Gastroesophageal sphincter (tissue), 4 donors: ENCODE measurements around the gene TNFRSF1A. TPM values are rescaled to one million over a fixed set of nuclear protein-coding genes. Genes with fewer than 3 reads are reported as not detected.

Experiments
- ATAC-seq: fragments of 150-250 bp; one replicate; pipeline ENCODE4 v1.9.1; 2016; ENCODE audit warnings: mild to moderate bottlenecking, moderate library complexity
- H3K27ac ChIP-seq, 4 donors: fragments of 200-600 bp; sonication (generic) in 3 of 4; 1 replicate in 3 of 4; 2 replicates in 1 of 4; pipeline ENCODE4 v1.5.1; 2016 to 2019
- H3K27me3 ChIP-seq: fragments of 200-600 bp; sonication (generic); one replicate; pipeline ENCODE4 v1.5.1; 2019
- H3K36me3 ChIP-seq, 2 donors: fragments of 200-600 bp; sonication (generic); one replicate each; pipeline ENCODE4 v1.5.1; 2019; ENCODE audit warnings: control low read depth in 1 of 2
- H3K4me1 ChIP-seq, 3 donors: fragments of 200-600 bp; sonication (generic); 1 replicate in 2 of 3; 2 replicates in 1 of 3; pipeline ENCODE4 v1.5.1; 2016 to 2019; ENCODE audit warnings: control low read depth in 2 of 3
- H3K4me3 ChIP-seq, 2 donors: fragments of 200-600 bp; sonication (generic); one replicate each; pipeline ENCODE4 v1.5.1; 2019; ENCODE audit warnings: mild to moderate bottlenecking in 1 of 2, moderate library complexity in 1 of 2
- H3K9me3 ChIP-seq, 3 donors: fragments of 200-600 bp; sonication (generic); one replicate each; pipeline ENCODE4 v1.5.1; 2017 to 2019; ENCODE audit warnings: control low read depth in 2 of 3
- EP300 ChIP-seq: sonication (generic); formaldehyde crosslinking; IDR thresholded peaks from one replicate; pipeline ENCODE4 v1.6.1; 2017; ENCODE audit warnings: antibody characterized with exemption, mild to moderate bottlenecking
- POLR2A ChIP-seq, 2 donors: fragments of 450-650 bp; IDR thresholded peaks; one replicate each; pipeline ENCODE4 v1.6.1; 2017; ENCODE audit warnings: antibody characterized with exemption in 2 of 2, mild to moderate bottlenecking in 2 of 2, moderate library complexity in 1 of 2
- POLR2AphosphoS5 ChIP-seq: sonication (generic); formaldehyde crosslinking; IDR thresholded peaks from one replicate; pipeline ENCODE4 v1.6.1; 2017; ENCODE audit warnings: antibody characterized with exemption
- WGBS, 2 donors: methylation state at CpG; one replicate each; pipeline ENCODE4 v1.1.5; 2018; ENCODE audit warnings: low coverage in 1 of 2; 5-methylcytosine and 5-hydroxymethylcytosine counted together
- total RNA-seq, 4 donors: library from RNA; depleted of rRNA; stranded (reverse); fragments of >200 nt; gene quantifications; one replicate each; pipeline ENCODE4 v1.1.0, GENCODE V29; 2016
- TF ChIP-seq, protein P1 (sequence below), 4 experiments: fragments of 200-600 bp in 2 of 4; fragments of 450-650 bp in 2 of 4; sonication (generic) in 1 of 4; IDR thresholded peaks; one replicate each; pipeline ENCODE4 v1.5.1; 2017 to 2019; ENCODE audit warnings: antibody characterized with exemption in 4 of 4, mild to moderate bottlenecking in 2 of 4, moderate library complexity in 2 of 4

Gene TNFRSF1A
- total RNA-seq, 4 donors from 2014 or later: 150 to 356 (median 227) TPM

DNA sequence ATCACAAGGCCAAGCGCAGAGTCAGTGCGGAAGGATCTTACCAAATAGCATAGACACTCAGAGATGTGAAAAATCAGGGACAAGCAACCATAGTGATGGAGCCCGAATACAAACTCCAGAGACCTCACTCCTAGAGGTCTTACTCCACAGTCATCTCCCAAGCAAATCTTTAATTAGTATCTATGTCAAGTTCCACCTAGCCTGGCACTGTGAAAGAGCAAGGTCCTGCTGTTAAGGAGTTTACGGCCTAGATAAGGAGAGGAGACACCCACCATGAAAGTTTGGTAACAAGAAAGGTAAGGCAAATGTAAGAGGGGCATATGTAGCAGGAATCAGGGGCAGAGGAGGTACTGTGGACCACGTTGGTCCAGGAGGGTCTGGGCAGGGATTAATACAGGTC is 38.8 kb downstream of the TNFRSF1A start:
- no peaks in the 10 kb centered on the region for H3K4me1 ChIP-seq
- ATAC-seq: no peak
- WGBS, 2 donors: 69 to 81% methylated on average over 2 to 5 of the region's 5 CpGs

DNA sequence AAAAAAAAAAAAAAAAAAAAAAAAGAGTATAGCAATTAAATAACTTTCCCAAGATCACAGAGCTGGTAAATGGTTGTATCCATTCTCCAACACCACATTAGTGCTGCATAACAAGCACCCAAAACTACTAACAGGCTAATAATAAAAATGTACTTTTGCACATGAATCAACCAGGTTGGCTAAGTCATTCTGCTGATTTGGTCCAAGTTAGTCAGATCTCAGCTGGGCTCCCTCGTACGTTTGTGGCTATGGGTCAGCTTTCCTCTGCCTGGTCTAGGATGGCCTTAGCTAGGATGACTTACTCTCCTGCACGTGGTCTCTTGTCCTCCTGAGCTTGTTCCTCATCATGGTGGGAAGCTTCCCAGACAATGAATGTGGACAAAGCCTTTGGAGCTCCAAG is 39.3 kb downstream of the TNFRSF1A start:
- no peak for ATAC-seq
- Histone ChIP-seq H3K9me3 (no peaks in the 10 kb centered on the region), H3K4me3 (no peak overlapping the region), H3K4me1 (no peaks in the 10 kb centered on the region), H3K27ac (no peak overlapping the region), H3K27me3 (no peaks in the 10 kb centered on the region), H3K36me3 (no peaks in the 10 kb centered on the region)
- 73 to 83% methylated on average over 1 to 3 of the region's 3 CpGs for WGBS, 2 donors
- TF ChIP-seq EP300: no peak

More for the DNA sequence above, 38.8 kb downstream of the TNFRSF1A start:
- H3K36me3 ChIP-seq: no peaks in the 10 kb centered on the region
- TF ChIP-seq EP300 (no peak), POLR2AphosphoS5 (no peak), POLR2A (IDR thresholded peaks at IDR 0.05) (no peak)
- TF ChIP-seq, protein P1, sequence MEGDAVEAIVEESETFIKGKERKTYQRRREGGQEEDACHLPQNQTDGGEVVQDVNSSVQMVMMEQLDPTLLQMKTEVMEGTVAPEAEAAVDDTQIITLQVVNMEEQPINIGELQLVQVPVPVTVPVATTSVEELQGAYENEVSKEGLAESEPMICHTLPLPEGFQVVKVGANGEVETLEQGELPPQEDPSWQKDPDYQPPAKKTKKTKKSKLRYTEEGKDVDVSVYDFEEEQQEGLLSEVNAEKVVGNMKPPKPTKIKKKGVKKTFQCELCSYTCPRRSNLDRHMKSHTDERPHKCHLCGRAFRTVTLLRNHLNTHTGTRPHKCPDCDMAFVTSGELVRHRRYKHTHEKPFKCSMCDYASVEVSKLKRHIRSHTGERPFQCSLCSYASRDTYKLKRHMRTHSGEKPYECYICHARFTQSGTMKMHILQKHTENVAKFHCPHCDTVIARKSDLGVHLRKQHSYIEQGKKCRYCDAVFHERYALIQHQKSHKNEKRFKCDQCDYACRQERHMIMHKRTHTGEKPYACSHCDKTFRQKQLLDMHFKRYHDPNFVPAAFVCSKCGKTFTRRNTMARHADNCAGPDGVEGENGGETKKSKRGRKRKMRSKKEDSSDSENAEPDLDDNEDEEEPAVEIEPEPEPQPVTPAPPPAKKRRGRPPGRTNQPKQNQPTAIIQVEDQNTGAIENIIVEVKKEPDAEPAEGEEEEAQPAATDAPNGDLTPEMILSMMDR (IDR thresholded peaks at IDR 0.05): no peak
- H3K27me3 ChIP-seq: peaks cover under 1% of the 10 kb centered on the region
- no peak overlapping the region for H3K27ac ChIP-seq
- no peaks in the 10 kb centered on the region for H3K9me3 ChIP-seq
- H3K4me3 ChIP-seq: no peak overlapping the region

DNA sequence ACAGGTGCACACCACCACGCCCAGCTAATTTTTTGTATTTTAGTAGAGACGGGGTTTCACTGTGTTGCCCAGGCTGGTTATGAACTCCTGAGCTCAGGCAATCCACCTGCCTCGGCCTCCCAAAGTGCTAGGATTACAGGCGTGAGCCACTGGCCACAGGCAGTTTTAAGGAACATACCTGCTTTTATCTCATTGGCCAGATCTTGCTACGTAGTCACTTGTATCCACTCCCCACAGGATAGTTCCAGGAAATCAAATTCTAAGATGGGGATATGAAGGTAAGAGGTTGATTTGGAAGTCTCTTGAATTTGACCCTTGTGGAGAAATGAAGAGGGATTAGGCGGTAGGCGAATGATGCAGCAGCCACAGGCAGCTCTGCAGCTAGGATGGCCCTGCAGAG is 40.2 kb downstream of the TNFRSF1A start:
- no peaks in the 10 kb centered on the region for H3K36me3 ChIP-seq
- no peak for ATAC-seq

DNA sequence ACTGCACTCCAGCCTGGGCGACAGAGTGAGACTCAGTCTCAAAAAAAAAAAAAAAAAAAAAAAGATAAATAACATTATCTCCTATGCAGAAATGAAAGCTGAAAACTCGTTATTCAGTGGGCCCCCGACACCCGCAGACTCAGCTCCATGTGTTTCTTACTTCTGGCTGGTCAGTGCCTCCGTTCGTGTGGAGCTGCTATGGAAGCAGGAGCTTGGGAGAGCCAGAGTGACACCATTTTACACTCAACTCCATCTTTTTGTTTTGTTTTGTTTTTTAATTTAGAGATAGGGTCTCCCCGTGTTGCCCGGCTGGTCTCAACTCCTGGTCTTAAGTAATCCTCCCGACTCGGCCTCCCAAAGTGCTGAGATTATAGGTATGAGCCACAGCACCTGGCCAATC is 44.7 kb downstream of the TNFRSF1A start:
- Histone ChIP-seq H3K9me3 (no peaks in the 10 kb centered on the region), H3K27ac (no peak overlapping the region), H3K36me3 (no peaks in the 10 kb centered on the region), H3K27me3 (no peaks in the 10 kb centered on the region), H3K4me3 (no peak overlapping the region), H3K4me1 (peaks cover 4 to 23% (median 11%) of the 10 kb centered on the region in 3 donors)
- no peak for ATAC-seq
- TF ChIP-seq POLR2A (IDR thresholded peaks at IDR 0.05): no peak
- 84 to 95% methylated on average over 6 to 9 of the region's 10 CpGs for WGBS, 2 donors

More for the DNA sequence above, 40.2 kb downstream of the TNFRSF1A start:
- Histone ChIP-seq H3K27me3 (no peaks in the 10 kb centered on the region), H3K4me1 (no peaks in the 10 kb centered on the region), H3K4me3 (no peak overlapping the region), H3K27ac (no peak overlapping the region), H3K9me3 (no peaks in the 10 kb centered on the region)
- TF ChIP-seq POLR2A (IDR thresholded peaks at IDR 0.05) (no peak), POLR2AphosphoS5 (no peak), EP300 (no peak)
- TF ChIP-seq, protein P1 (IDR thresholded peaks at IDR 0.05): no peak
- WGBS, 2 donors: 80 to 83% methylated on average over 1 of the region's 7 CpGs

DNA sequence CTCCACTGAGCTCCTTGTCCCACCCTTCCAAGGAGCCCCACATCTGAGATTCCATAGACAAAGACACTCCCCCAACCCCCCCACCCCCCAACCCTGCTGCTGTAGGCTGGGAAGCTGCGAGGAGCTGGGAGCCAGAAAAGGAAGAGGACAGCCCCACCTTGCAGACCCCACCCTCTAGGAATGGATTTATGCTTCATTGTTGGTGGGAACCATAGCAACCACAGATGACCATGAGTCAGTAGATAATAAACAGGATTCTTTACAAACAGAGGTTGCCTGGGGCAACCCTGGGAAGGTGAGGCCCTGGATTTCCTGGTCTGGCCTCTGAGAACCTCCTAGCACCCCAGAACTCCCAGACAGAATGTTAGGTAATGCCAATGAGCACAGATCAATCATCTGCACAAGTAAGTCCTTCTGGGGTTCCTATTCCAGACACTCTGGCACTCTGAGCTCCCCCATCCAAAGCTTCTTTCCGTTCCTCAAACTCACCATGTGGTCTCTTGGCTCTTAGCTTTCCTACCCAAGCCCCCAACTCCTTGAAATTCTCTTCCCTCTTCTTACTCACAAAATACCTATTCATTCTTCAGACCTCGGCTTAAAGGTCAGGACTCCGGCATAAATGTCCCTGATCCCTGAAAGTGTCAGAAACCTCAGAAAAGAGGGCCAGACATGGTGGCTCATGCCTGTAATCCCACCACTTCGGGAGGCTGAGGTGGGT is 46.6 kb downstream of the TNFRSF1A start:
- Histone ChIP-seq H3K36me3 (no peaks in the 10 kb centered on the region), H3K27me3 (no peaks in the 10 kb centered on the region), H3K4me1 (peaks cover 4 to 23% (median 11%) of the 10 kb centered on the region in 3 donors), H3K27ac (peak overlapping the region in 1 of 4 donors; percentile 29), H3K9me3 (no peaks in the 10 kb centered on the region), H3K4me3 (no peak overlapping the region)
- TF ChIP-seq EP300 (no peak), POLR2AphosphoS5 (no peak), POLR2A (IDR thresholded peaks at IDR 0.05) (no peak)
- TF ChIP-seq, protein P1 (IDR thresholded peaks at IDR 0.05): no peak
- 76 to 80% methylated on average over 2 of the region's 5 CpGs for WGBS, 2 donors
- peak; percentile 78 for ATAC-seq
